A549 (cell line): ENCODE measurements around the gene RAB5A. TPM values are rescaled to one million over a fixed set of nuclear protein-coding genes. Genes with fewer than 3 reads are reported as not detected.
"Not testable (repeated sequence)": the region's sequence is repeated elsewhere in the genome, so short reads cannot be mapped to it uniquely, and the experiment has no call there.

ENCODE experiments used
- ATAC-seq, 2 experiments: fragments of 200-7000 bp in 1 of 2; fragments of >200 bp in 1 of 2; cut with Nextera tagmentation in 1 of 2; cut with Tn5 transposase in 1 of 2; 3 replicates each; pipeline versions ENCODE4 v1.8.0 to v1.9.1; 2018 to 2020; ENCODE audit warnings: mild to moderate bottlenecking in 1 of 2, moderate library complexity in 1 of 2
- CTCF ChIA-PET: fragments of 300-600 bp; sonication (Branson Sonifier 250); formaldehyde crosslinking; extraction: SDS; loops from one replicate; lab custom pipeline; 2021; ENCODE audit warnings: antibody characterized with exemption, inconsistent platforms; lab: Yijun Ruan, JAX
- POLR2A ChIA-PET: fragments of 350-600 bp; formaldehyde crosslinking; extraction: SDS; loops from one replicate; lab custom pipeline; 2021; ENCODE audit warnings: antibody characterized with exemption, inconsistent platforms; lab: Yijun Ruan, JAX
- DNase-seq, 2 experiments: peaks; one replicate each; pipeline versions ENCODE4 v3.0.0 to v3.0.0-alpha.2; 2011 to 2016; ENCODE audit warnings: low read depth in 1 of 2, low spot score in 1 of 2
- FAIRE-seq: peaks from 2 replicates; lab custom pipeline; 2011; peaks lifted over from hg19 to GRCh38; lab: Jason Lieb, UNC
- H3K27ac ChIP-seq, 2 experiments: fragments of >200 bp; sonication (Bioruptor Twin); formaldehyde crosslinking; 3 replicates each; pipeline ENCODE4 v1.5.1; 2016 to 2017
- H3K4me1 ChIP-seq: fragments of >200 bp; sonication (Bioruptor Twin); formaldehyde crosslinking; 3 replicates; pipeline ENCODE4 v1.6.1; 2016
- H3K4me2 ChIP-seq: fragments of >200 bp; sonication (Bioruptor Twin); formaldehyde crosslinking; 3 replicates; pipeline ENCODE4 v1.6.1; 2016
- H3K4me3 ChIP-seq: fragments of >200 bp; sonication (Bioruptor Twin); formaldehyde crosslinking; 3 replicates; pipeline ENCODE4 v1.5.1; 2016
- H3K9me3 ChIP-seq: fragments of >200 bp; sonication (Bioruptor Twin); formaldehyde crosslinking; 3 replicates; pipeline ENCODE4 v1.6.1; 2016
- CBX2 ChIP-seq: fragments of 200-600 bp; sonication (generic); IDR thresholded peaks from 2 replicates; pipeline ENCODE4 v1.6.1; 2016; ENCODE audit warnings: low read depth, mild to moderate bottlenecking, borderline replicate concordance
- CEBPB ChIP-seq, 2 experiments: fragments of >200 bp in 1 of 2; sonication (Bioruptor Twin) in 1 of 2; formaldehyde crosslinking in 1 of 2; IDR thresholded peaks; 2 replicates each; pipeline ENCODE4 v1.6.1; 2012 to 2016
- CHD4 ChIP-seq: fragments of 200-600 bp; sonication (generic); IDR thresholded peaks from 2 replicates; pipeline ENCODE4 v1.6.1; 2016; ENCODE audit warnings: antibody characterized with exemption, mild to moderate bottlenecking, borderline replicate concordance
- ESRRA ChIP-seq: fragments of 150-350 bp; IDR thresholded peaks from 2 replicates; pipeline ENCODE4 v1.6.1; 2014; ENCODE audit warnings: mild to moderate bottlenecking, low read length, borderline replicate concordance
- FOSL2 ChIP-seq, 2 experiments: fragments of 450-650 bp in 1 of 2; fragments of >200 bp in 1 of 2; sonication (Bioruptor Twin) in 1 of 2; formaldehyde crosslinking; IDR thresholded peaks; 2 replicates each; pipeline versions ENCODE4 v1.5.0 to v1.6.1; 2016 to 2020; ENCODE audit warnings: mild to moderate bottlenecking in 1 of 2, moderate library complexity in 1 of 2
- FOXS1 ChIP-seq: fragments of 250-450 bp; sonication (Bioruptor Pico); IDR thresholded peaks from 2 replicates; pipeline ENCODE4 v1.5.0; 2020; ENCODE audit warnings: mild to moderate bottlenecking, moderate library complexity
- HOXA7 ChIP-seq: fragments of 250-450 bp; sonication (Bioruptor Pico); IDR thresholded peaks from 2 replicates; pipeline ENCODE4 v1.5.0; 2020; ENCODE audit warnings: mild to moderate bottlenecking, moderate library complexity
- MAFK ChIP-seq: fragments of 450-650 bp; IDR thresholded peaks from 2 replicates; pipeline ENCODE4 v1.6.1; 2014; ENCODE audit not compliant: partially characterized antibody
- MAZ ChIP-seq: fragments of 150-350 bp; IDR thresholded peaks from 2 replicates; pipeline ENCODE4 v1.6.1; 2014; ENCODE audit warnings: antibody characterized with exemption, low read depth, low read length, borderline replicate concordance
- NR3C1 ChIP-seq: fragments of >200 bp; sonication (Bioruptor Twin); formaldehyde crosslinking; IDR thresholded peaks from 3 replicates; pipeline ENCODE4 v1.6.1; 2017
- PHF8 ChIP-seq: fragments of 200-600 bp; sonication (generic); IDR thresholded peaks from 2 replicates; pipeline ENCODE4 v1.6.1; 2016; ENCODE audit warnings: low read depth, mild to moderate bottlenecking, antibody characterized with exemption, moderate library complexity, borderline replicate concordance
- RAD21 ChIP-seq, 2 experiments: fragments of >200 bp in 1 of 2; sonication (Bioruptor Twin) in 1 of 2; formaldehyde crosslinking in 1 of 2; IDR thresholded peaks in 1 of 2; conservative IDR thresholded peaks in 1 of 2; 2 replicates in 1 of 2; 3 replicates in 1 of 2; pipeline ENCODE4 v1.6.1; 2012 to 2018; ENCODE audit warnings: inconsistent platforms in 1 of 2
- RARB ChIP-seq: fragments of 250-450 bp; sonication (Bioruptor Pico); IDR thresholded peaks from 2 replicates; pipeline ENCODE4 v1.8.0; 2021; ENCODE audit warnings: mild to moderate bottlenecking, moderate library complexity
- RFX5 ChIP-seq: fragments of 450-650 bp; IDR thresholded peaks from 2 replicates; pipeline ENCODE4 v1.7.1; 2014; ENCODE audit warnings: antibody characterized with exemption, mild to moderate bottlenecking, moderate library complexity
- TFCP2L1 ChIP-seq: fragments of 250-450 bp; sonication (Bioruptor Pico); IDR thresholded peaks from 2 replicates; pipeline ENCODE4 v1.5.0; 2021; ENCODE audit warnings: mild to moderate bottlenecking
- ZNF302 ChIP-seq: fragments of 250-450 bp; sonication (Bioruptor Pico); IDR thresholded peaks from 2 replicates; pipeline ENCODE4 v1.9.0; 2021; ENCODE audit warnings: inconsistent platforms, mild to moderate bottlenecking, moderate library complexity
- WGBS: methylation state at CpG from one replicate; pipeline ENCODE4 v1.1.6; 2017; ENCODE audit errors: missing lambda C conversion rate; 5-methylcytosine and 5-hydroxymethylcytosine counted together
- polyA plus RNA-seq, 4 experiments: library from polyadenylated mRNA; depleted of rRNA in 3 of 4; stranded (reverse); fragments of >200 nt; fragmentation: RNase III in 1 of 4; extraction: RNeasy Plus Mini Kit Qiagen cat#74134 plus additional on column Dnase treatment in 1 of 4; gene quantifications; 2 replicates in 3 of 4; 3 replicates in 1 of 4; pipeline ENCODE4 v1.2.3, GENCODE V29; 2011 to 2017
- TF ChIP-seq, protein P1 (sequence below): fragments of >200 bp; sonication (Bioruptor Twin); formaldehyde crosslinking; IDR thresholded peaks from 3 replicates; pipeline ENCODE4 v1.6.1; 2016
- TF ChIP-seq, protein P2 (sequence below): fragments of 450-650 bp; IDR thresholded peaks from 2 replicates; pipeline ENCODE4 v1.6.1; 2014; ENCODE audit warnings: antibody characterized with exemption
- TF ChIP-seq, protein P3 (sequence below): IDR thresholded peaks from 2 replicates; pipeline ENCODE4 v1.6.1; 2012

Gene RAB5A
- polyA plus RNA-seq, 2 of the 4 experiments (the other 2 are of a cell fraction), result 41.2 to 66.6 TPM

DNA sequence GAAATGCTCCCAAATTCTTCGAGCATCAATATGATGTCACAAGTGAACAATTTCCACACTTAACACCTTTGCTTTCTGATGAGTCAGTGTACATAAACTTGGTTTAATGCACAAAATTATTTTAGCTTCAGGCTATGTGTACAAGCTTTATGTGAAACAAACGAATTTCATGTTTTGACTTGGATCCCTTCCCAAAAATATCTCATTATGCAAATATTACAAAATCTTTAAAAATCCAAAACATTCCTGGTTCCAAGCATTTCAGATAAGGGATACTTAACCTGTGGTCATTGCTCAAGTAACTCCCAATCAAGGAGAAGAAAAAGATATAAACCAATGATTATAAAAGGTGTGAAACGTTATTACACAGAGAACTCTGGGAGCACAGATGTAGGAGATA is 25.2 kb downstream of the RAB5A start (continued):
- TF ChIP-seq ZNF302 (CRISPR knock-in tag), result no peak

DNA sequence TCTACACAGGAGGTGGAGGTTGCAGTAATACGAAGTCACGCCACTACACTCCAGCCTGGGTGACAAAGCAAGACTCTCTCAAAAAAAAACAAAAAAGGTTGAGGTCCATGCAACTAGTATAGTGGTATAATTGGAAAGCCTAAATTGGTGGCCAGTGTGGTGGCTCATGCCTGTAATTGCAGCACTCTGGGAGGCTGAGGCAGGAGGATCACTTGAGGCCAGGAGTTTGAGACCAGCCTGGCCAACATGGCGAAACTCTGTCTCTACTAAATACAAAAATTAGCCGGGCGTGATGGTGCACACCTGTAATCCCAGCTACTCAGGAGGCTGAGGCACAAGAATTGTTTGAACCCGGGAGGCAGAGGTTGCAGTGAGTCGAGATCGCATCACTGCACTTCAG is 42.0 kb downstream of the RAB5A start:
- DNase-seq, H3K4me1 ChIP-seq, H3K4me3 ChIP-seq, POLR2A ChIA-PET, H3K9me3 ChIP-seq, FAIRE-seq, H3K27ac ChIP-seq, ATAC-seq, H3K4me2 ChIP-seq, CTCF ChIA-PET: not testable (repeated sequence)
- 95% methylated on average over 8 of the region's 8 CpGs for WGBS

DNA sequence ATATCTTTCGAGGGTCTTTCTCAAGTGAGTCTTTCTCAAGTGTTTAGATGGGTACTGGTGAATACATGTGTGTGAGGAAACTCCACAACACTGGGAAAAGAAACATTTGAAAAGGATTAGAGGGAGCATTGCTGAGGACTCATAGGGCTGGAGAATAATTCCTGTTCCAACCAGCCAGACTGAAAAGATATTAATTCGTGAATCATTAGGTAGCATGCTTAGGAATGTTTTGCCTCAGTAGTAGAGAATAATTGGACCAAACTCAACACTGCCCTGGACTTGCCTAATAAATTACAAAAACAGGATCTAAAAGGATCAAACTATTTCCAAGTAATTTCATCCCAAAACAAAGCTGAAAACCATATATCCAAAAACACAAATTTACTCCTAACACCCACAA is 47.9 kb downstream of the RAB5A start:
- DNase-seq, result no peak
- ATAC-seq, result no peak
- H3K4me1 ChIP-seq, result no peaks in the 10 kb centered on the region
- WGBS, result 76% methylated on average over 2 of the region's 2 CpGs
- H3K4me3 ChIP-seq, result no peak overlapping the region
- H3K9me3 ChIP-seq, result no peaks in the 10 kb centered on the region
- POLR2A ChIA-PET, result no interaction called here
- H3K4me2 ChIP-seq, result no peak overlapping the region
- FAIRE-seq, result no peak
- H3K27ac ChIP-seq, result no peak overlapping the region
- CTCF ChIA-PET, result interaction anchor here (1.3 kb wide), 1 partner anchor 9 kb away, joined by 3 read pairs; no protein-coding TSS in a partner anchor
- TF ChIP-seq CHD4, result no peak
- TF ChIP-seq PHF8, result no peak
- TF ChIP-seq MAZ, result no peak
- no peak for TF ChIP-seq MAFK
- no peak for TF ChIP-seq RAD21 (conservative IDR thresholded peaks at IDR 0.05 in 1 of 2, IDR thresholded peaks at IDR 0.05 in 1 of 2)
- TF ChIP-seq, protein P1, sequence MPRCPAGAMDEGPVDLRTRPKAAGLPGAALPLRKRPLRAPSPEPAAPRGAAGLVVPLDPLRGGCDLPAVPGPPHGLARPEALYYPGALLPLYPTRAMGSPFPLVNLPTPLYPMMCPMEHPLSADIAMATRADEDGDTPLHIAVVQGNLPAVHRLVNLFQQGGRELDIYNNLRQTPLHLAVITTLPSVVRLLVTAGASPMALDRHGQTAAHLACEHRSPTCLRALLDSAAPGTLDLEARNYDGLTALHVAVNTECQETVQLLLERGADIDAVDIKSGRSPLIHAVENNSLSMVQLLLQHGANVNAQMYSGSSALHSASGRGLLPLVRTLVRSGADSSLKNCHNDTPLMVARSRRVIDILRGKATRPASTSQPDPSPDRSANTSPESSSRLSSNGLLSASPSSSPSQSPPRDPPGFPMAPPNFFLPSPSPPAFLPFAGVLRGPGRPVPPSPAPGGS, result no peak
- TF ChIP-seq RARB, result no peak
- TF ChIP-seq FOSL2 (IDR thresholded peaks at IDR 0.05), result no peak
- TF ChIP-seq FOSL2 (CRISPR knock-in tag; IDR thresholded peaks at IDR 0.05), result no peak

DNA sequence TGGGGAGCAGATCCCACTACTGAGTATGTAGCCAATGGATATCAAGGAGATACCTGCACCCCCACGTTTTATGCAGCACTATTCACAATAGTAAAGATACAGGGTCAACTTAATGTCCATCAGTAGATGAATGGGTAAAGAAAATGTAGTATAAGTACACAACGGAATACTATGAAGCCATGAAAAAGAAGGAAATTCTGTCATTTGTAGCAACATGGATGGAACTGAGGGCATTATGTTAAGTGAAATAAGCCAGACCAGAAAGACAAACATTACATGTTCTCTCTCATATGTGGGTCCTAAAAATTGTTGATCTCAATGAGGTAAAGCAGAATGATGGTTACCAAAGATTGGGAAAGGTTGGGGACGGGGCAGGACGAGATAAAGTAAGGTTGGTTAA is 50.6 kb downstream of the RAB5A start:
- CTCF ChIA-PET, result no interaction called here
- ATAC-seq, result no peak

More for the DNA sequence above, 50.6 kb downstream of the RAB5A start:
- Histone ChIP-seq H3K9me3 (no peaks in the 10 kb centered on the region), H3K4me3 (no peak overlapping the region), H3K27ac (no peak overlapping the region), H3K4me2 (no peak overlapping the region), H3K4me1 (no peaks in the 10 kb centered on the region)
- WGBS, result 69% methylated on average over 4 of the region's 4 CpGs
- DNase-seq (no peak), FAIRE-seq (no peak)
- POLR2A ChIA-PET, result no interaction called here
- TF ChIP-seq RFX5 (no peak), NR3C1 (no peak), CBX2 (no peak), CEBPB (IDR thresholded peaks at IDR 0.05) (no peak), RARB (no peak), ESRRA (no peak), TFCP2L1 (no peak), HOXA7 (no peak), FOXS1 (CRISPR knock-in tag) (no peak)
- TF ChIP-seq, protein P2, sequence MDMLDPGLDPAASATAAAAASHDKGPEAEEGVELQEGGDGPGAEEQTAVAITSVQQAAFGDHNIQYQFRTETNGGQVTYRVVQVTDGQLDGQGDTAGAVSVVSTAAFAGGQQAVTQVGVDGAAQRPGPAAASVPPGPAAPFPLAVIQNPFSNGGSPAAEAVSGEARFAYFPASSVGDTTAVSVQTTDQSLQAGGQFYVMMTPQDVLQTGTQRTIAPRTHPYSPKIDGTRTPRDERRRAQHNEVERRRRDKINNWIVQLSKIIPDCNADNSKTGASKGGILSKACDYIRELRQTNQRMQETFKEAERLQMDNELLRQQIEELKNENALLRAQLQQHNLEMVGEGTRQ, result no peak
- TF ChIP-seq, protein P3, sequence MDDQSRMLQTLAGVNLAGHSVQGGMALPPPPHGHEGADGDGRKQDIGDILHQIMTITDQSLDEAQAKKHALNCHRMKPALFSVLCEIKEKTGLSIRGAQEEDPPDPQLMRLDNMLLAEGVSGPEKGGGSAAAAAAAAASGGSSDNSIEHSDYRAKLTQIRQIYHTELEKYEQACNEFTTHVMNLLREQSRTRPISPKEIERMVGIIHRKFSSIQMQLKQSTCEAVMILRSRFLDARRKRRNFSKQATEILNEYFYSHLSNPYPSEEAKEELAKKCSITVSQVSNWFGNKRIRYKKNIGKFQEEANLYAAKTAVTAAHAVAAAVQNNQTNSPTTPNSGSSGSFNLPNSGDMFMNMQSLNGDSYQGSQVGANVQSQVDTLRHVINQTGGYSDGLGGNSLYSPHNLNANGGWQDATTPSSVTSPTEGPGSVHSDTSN, result no peak
